Keratinocyte (primary cell): ENCODE measurements around the gene ALDH7A1. TPM values are rescaled to one million over a fixed set of nuclear protein-coding genes. Genes with fewer than 3 reads are reported as not detected.

ENCODE experiments used
- DNase-seq: peaks from one replicate; pipeline ENCODE4 v3.0.0-alpha.2; 2011; ENCODE audit warnings: low read depth, missing footprints, low spot score
- FAIRE-seq: peaks from 2 replicates; lab custom pipeline; 2011; peaks lifted over from hg19 to GRCh38; lab: Jason Lieb, UNC
- H2AFZ ChIP-seq: 2 replicates; pipeline ENCODE4 v1.6.0; 2012; ENCODE audit warnings: low read length, control low read depth, inconsistent platforms; ENCODE audit not compliant: control insufficient read depth
- H3K27ac ChIP-seq: 2 replicates; pipeline ENCODE4 v1.5.1; 2011; ENCODE audit warnings: low read length; ENCODE audit not compliant: control insufficient read depth, insufficient read depth
- H3K27me3 ChIP-seq: 3 replicates; pipeline ENCODE4 v1.6.0; 2011; ENCODE audit warnings: low read length; ENCODE audit not compliant: control insufficient read depth, insufficient read depth; ENCODE audit errors: extremely low read depth
- H3K36me3 ChIP-seq, 2 experiments: 2 replicates in 1 of 2; 3 replicates in 1 of 2; pipeline ENCODE4 v1.5.1; 2011; ENCODE audit warnings: low read length in 2 of 2, mild to moderate bottlenecking in 1 of 2; ENCODE audit not compliant: control insufficient read depth in 2 of 2, insufficient read depth in 2 of 2; ENCODE audit errors: extremely low read depth in 1 of 2
- H3K4me1 ChIP-seq: 3 replicates; pipeline ENCODE4 v1.5.1; 2011; ENCODE audit warnings: low read length; ENCODE audit not compliant: control insufficient read depth, insufficient read depth; ENCODE audit errors: extremely low read depth
- H3K4me2 ChIP-seq: 3 replicates; pipeline ENCODE4 v1.6.0; 2011; ENCODE audit warnings: low read depth, low read length; ENCODE audit not compliant: control insufficient read depth, insufficient read depth; ENCODE audit errors: extremely low read depth
- H3K4me3 ChIP-seq, 3 experiments: fragments of 200-600 bp in 1 of 3; sonication (generic) in 1 of 3; 2 replicates in 2 of 3; 3 replicates in 1 of 3; pipeline ENCODE4 v1.5.1; 2011 to 2016; ENCODE audit warnings: low read length in 3 of 3, mild to moderate bottlenecking in 3 of 3, control low read depth in 2 of 3, inconsistent platforms in 1 of 3, low read depth in 1 of 3, mixed read lengths in 1 of 3, mixed run types in 1 of 3, moderate library complexity in 1 of 3; ENCODE audit not compliant: control insufficient read depth in 2 of 3, insufficient read depth in 2 of 3; ENCODE audit errors: extremely low read depth in 1 of 3
- H3K79me2 ChIP-seq: 2 replicates; pipeline ENCODE4 v1.6.0; 2012; ENCODE audit warnings: low read length; ENCODE audit not compliant: control insufficient read depth, insufficient read depth
- H3K9ac ChIP-seq: 3 replicates; pipeline ENCODE4 v1.6.0; 2011; ENCODE audit warnings: low read length; ENCODE audit not compliant: control insufficient read depth, insufficient read depth; ENCODE audit errors: extremely low read depth
- H3K9me1 ChIP-seq: 3 replicates; pipeline ENCODE4 v1.6.0; 2011; ENCODE audit warnings: low read length; ENCODE audit not compliant: control insufficient read depth, insufficient read depth; ENCODE audit errors: extremely low read depth
- H3K9me3 ChIP-seq: 2 replicates; pipeline ENCODE4 v1.5.1; 2012; ENCODE audit warnings: low read depth, low read length; ENCODE audit not compliant: control insufficient read depth
- H4K20me1 ChIP-seq: 3 replicates; pipeline ENCODE4 v1.6.0; 2011; ENCODE audit warnings: low read length; ENCODE audit not compliant: control insufficient read depth, insufficient read depth; ENCODE audit errors: extremely low read depth
- EZH2 ChIP-seq: IDR thresholded peaks from one replicate; pipeline ENCODE4 v1.6.1; 2012; ENCODE audit warnings: inconsistent platforms, mild to moderate bottlenecking, low read length, moderate library complexity
- dilution Hi-C: fragments of 300-500 bp; cut with MboI; formaldehyde crosslinking; loops from one replicate; pipeline ENCODE4 v1.7.0; 2020; ENCODE audit warnings: low sequenced_read_pairs; ENCODE audit not compliant: extremely low pct_ligation_motif_present
- polyA plus RNA-seq, 5 experiments: library from polyadenylated mRNA; depleted of rRNA in 3 of 5; stranded (reverse) in 3 of 5; stranded (forward) in 1 of 5; unstranded in 1 of 5; fragments of >200 nt; gene quantifications; 1 replicate in 1 of 5; 2 replicates in 3 of 5; 3 replicates in 1 of 5; pipeline versions ENCODE4 v1.2.1 to v1.2.3, GENCODE V29; 2011 to 2012; ENCODE audit warnings: missing spikeins in 2 of 5, low read depth in 1 of 5, low replicate concordance in 1 of 5
- TF ChIP-seq, protein P1 (sequence below), 3 experiments: IDR thresholded peaks in 1 of 3; conservative IDR thresholded peaks in 1 of 3; optimal IDR thresholded peaks in 1 of 3; 2 replicates in 2 of 3; 3 replicates in 1 of 3; pipeline versions ENCODE3 to v1.5.1; 2011; ENCODE audit warnings: low read length in 3 of 3, mild to moderate bottlenecking in 3 of 3, moderate library complexity in 2 of 3, control low read depth in 1 of 3, inconsistent platforms in 1 of 3; ENCODE audit not compliant: insufficient read depth in 2 of 3; ENCODE audit errors: extremely low read depth in 1 of 3

Gene ALDH7A1
- polyA plus RNA-seq, 1 donor (not counting 4 experiments of a cell fraction or from before 2014, with no cell fraction given) = 183 TPM

DNA sequence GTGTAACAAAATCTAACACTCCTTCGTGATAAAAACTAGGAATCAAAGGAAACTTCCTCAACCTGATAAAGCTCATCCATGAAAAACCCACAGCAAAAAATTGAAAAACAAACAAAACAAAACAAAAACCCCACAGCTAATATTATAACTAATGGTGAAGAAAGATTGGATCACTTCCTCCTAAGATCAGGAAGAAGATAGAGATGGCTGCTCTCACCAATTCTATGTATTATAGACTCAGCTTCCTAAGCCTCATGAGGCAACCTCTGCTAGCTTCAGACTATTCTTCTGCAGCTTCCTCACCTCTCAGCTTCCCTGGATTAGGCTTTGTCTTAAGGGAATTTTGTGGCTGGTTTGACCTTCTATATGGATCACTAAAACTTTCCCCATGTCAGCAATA, 45.8 kb upstream of the ALDH7A1 start:
- no peak for TF ChIP-seq EZH2
- TF ChIP-seq, protein P1, sequence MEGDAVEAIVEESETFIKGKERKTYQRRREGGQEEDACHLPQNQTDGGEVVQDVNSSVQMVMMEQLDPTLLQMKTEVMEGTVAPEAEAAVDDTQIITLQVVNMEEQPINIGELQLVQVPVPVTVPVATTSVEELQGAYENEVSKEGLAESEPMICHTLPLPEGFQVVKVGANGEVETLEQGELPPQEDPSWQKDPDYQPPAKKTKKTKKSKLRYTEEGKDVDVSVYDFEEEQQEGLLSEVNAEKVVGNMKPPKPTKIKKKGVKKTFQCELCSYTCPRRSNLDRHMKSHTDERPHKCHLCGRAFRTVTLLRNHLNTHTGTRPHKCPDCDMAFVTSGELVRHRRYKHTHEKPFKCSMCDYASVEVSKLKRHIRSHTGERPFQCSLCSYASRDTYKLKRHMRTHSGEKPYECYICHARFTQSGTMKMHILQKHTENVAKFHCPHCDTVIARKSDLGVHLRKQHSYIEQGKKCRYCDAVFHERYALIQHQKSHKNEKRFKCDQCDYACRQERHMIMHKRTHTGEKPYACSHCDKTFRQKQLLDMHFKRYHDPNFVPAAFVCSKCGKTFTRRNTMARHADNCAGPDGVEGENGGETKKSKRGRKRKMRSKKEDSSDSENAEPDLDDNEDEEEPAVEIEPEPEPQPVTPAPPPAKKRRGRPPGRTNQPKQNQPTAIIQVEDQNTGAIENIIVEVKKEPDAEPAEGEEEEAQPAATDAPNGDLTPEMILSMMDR (optimal IDR thresholded peaks at IDR 0.05 in 1 of 3, IDR thresholded peaks at IDR 0.05 in 1 of 3, conservative IDR thresholded peaks at IDR 0.05 in 1 of 3; ENCODE audit: extremely low read depth in 1 of 3, insufficient read depth in 2 of 3, low read length in 3 of 3) = no peak
- H3K36me3 ChIP-seq = no peaks in the 10 kb centered on the region
- no peak overlapping the region for H3K9ac ChIP-seq
- no peaks in the 10 kb centered on the region for H3K79me2 ChIP-seq
- dilution Hi-C loops = no loop called here
- H3K4me1 ChIP-seq = no peaks in the 10 kb centered on the region
- no peak for FAIRE-seq
- H3K9me1 ChIP-seq = no peaks in the 10 kb centered on the region
- no peaks in the 10 kb centered on the region for H4K20me1 ChIP-seq
- H3K9me3 ChIP-seq = peaks cover 2% of the 10 kb centered on the region
- no peak overlapping the region for H3K27ac ChIP-seq
- no peaks in the 10 kb centered on the region for H3K27me3 ChIP-seq
- no peak overlapping the region for H2AFZ ChIP-seq
- H3K4me2 ChIP-seq = no peak overlapping the region
- no peak overlapping the region for H3K4me3 ChIP-seq
- no peak for DNase-seq

DNA sequence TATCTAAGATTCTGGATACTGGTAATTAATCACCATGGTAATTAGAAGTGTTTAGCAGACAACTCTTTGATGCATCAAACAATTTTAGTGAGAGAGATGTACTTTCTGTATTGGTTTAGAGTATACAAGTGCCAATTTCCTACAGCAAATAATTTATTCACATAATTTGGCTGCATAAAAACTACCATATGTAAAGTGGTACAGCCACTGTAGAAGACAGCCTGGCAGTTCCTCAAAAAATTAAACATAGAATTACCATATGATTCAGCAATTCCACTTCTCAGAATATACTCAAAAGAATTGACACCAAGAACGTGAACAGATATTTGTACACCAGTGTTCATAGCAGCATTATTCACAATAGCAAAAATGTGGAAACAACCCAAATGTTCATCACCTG, 41.9 kb upstream of the ALDH7A1 start:
- Histone ChIP-seq H3K9me3 (no peaks in the 10 kb centered on the region), H3K4me3 (no peak overlapping the region), H2AFZ (no peak overlapping the region), H3K4me2 (no peak overlapping the region), H3K36me3 (no peaks in the 10 kb centered on the region), H3K4me1 (no peaks in the 10 kb centered on the region), H3K79me2 (no peaks in the 10 kb centered on the region), H3K27me3 (no peaks in the 10 kb centered on the region), H3K9me1 (no peaks in the 10 kb centered on the region), H3K27ac (no peak overlapping the region), H4K20me1 (no peaks in the 10 kb centered on the region), H3K9ac (no peak overlapping the region)
- DNase-seq (no peak), FAIRE-seq (no peak)
- TF ChIP-seq EZH2 = no peak
- TF ChIP-seq, protein P1 (optimal IDR thresholded peaks at IDR 0.05 in 1 of 3, IDR thresholded peaks at IDR 0.05 in 1 of 3, conservative IDR thresholded peaks at IDR 0.05 in 1 of 3; ENCODE audit: extremely low read depth in 1 of 3, insufficient read depth in 2 of 3, low read length in 3 of 3) = no peak
- dilution Hi-C loops = no loop called here
